IPS DF 4.7 (cell line): Measurements from ENCODE around the gene RIN3.
A peak's percentile ranks its signal among the peaks of the same experiment; 100 is the strongest.

Experiments used
- DNase-seq: peaks from one replicate; pipeline ENCODE4 v3.0.0-alpha.2; 2013; ENCODE audit warnings: low spot score; ENCODE audit errors: extremely low read depth

The RIN3 gene

GRCh38 chr14:92507174-92507768 lies 6.3 kb upstream of the RIN3 start:
- no peak for DNase-seq

- peak; percentile 53 for DNase-seq
These were observed 2.6 kb upstream of the RIN3 start for GRCh38 chr14:92510972-92511371.

- no peak for DNase-seq
These were observed 1.9 kb upstream of the RIN3 start for GRCh38 chr14:92511453-92512238.

- no peak for DNase-seq
These were observed 776 bp upstream of the RIN3 start for GRCh38 chr14:92512807-92513203.

GRCh38 chr14:92513966-92514843 lies 624 bp downstream of the RIN3 start:
- DNase-seq = no peak

GRCh38 chr14:92514844-92515514 lies 1.4 kb downstream of the RIN3 start:
- no peak for DNase-seq

- DNase-seq = no peak
These were observed 2.2 kb downstream of the RIN3 start for GRCh38 chr14:92515546-92516343.

GRCh38 chr14:92516344-92516965 lies 2.9 kb downstream of the RIN3 start:
- DNase-seq = no peak

GRCh38 chr14:92516966-92517506 lies 3.5 kb downstream of the RIN3 start:
- no peak for DNase-seq

GRCh38 chr14:92517761-92518160 lies 4.2 kb downstream of the RIN3 start:
- no peak for DNase-seq

- no peak for DNase-seq
These were observed 5.9 kb downstream of the RIN3 start for GRCh38 chr14:92519246-92520101.

GRCh38 chr14:92520102-92521057 lies 6.8 kb downstream of the RIN3 start:
- DNase-seq = no peak

- no peak for DNase-seq
These were observed 7.5 kb downstream of the RIN3 start for GRCh38 chr14:92521058-92521415.

GRCh38 chr14:92523752-92524151 lies 10.2 kb downstream of the RIN3 start:
- no peak for DNase-seq

GRCh38 chr14:92524602-92525185 lies 11.1 kb downstream of the RIN3 start:
- no peak for DNase-seq

- DNase-seq = no peak
These were observed 11.9 kb downstream of the RIN3 start for GRCh38 chr14:92525322-92526095.

- no peak for DNase-seq
These were observed 14.1 kb downstream of the RIN3 start for GRCh38 chr14:92527721-92528120.
